ENCODE data around the gene NEK8.

The NEK8 gene

GRCh38 chr17:28728364-28729200, at the start of gene NEK8:
TSS of gene NEK8 (plus strand) at chr17:28728788. CDS start at chr17:28728814, 26 bp downstream.
- in situ Hi-C loops (cut with HindIII; ENCODE audit: low sequenced_read_pairs) = no loop called here

GRCh38 chr17:28682655-28683054, 45.9 kb upstream of the NEK8 start:
- in situ Hi-C loops (cut with HindIII; ENCODE audit: low sequenced_read_pairs) = no loop called here
- no peak for TF ChIP-seq CTCF (IDR thresholded peaks at IDR 0.05; ENCODE audit: low read depth, low read length)
- no peak for DNase-seq (ENCODE audit: low read depth, low spot score)
- H3K4me3 ChIP-seq (ENCODE audit: low read depth, low read length) = no peak overlapping the region

More at GRCh38 chr17:28728364-28729200, at the start of gene NEK8:
- no peak for TF ChIP-seq CTCF (IDR thresholded peaks at IDR 0.05; ENCODE audit: low read depth, low read length)
- H3K4me3 ChIP-seq (ENCODE audit: low read depth, low read length) = peak within 1 kb of the TSS; percentile 75
- DNase-seq (ENCODE audit: low read depth, low spot score) = peak; percentile 93

DNA sequence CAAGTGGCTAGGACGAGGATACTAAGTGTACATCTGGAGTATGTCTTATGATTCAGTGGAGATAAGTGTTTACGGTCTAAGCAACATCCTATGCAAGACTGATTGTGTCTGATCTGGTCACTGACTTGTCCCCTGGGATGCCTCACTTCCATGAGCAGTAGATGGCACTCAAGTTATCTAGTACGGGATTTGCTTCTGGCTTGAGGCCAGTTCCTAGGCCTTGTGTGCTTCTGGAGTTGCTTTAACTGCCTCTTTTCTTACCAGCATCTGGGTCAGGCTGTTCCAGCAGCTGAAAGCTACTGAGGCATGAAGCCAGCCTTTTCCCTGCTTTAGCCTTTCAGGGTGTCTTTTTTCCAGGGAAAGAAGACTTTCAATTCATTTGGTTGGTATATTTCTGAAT, 43.6 kb upstream of the NEK8 start:
- no peak for DNase-seq (ENCODE audit: low read depth, low spot score)
- in situ Hi-C loops (cut with HindIII; ENCODE audit: low sequenced_read_pairs) = no loop called here
- H3K4me3 ChIP-seq (ENCODE audit: low read depth, low read length) = no peak overlapping the region
- TF ChIP-seq CTCF (IDR thresholded peaks at IDR 0.05; ENCODE audit: low read depth, low read length) = peak; percentile 11

GRCh38 chr17:28685366-28685765, 43.2 kb upstream of the NEK8 start:
- in situ Hi-C loops (cut with HindIII; ENCODE audit: low sequenced_read_pairs) = no loop called here
- no peak for TF ChIP-seq CTCF (IDR thresholded peaks at IDR 0.05; ENCODE audit: low read depth, low read length)
- DNase-seq (ENCODE audit: low read depth, low spot score) = no peak
- no peak overlapping the region for H3K4me3 ChIP-seq (ENCODE audit: low read depth, low read length)

DNA sequence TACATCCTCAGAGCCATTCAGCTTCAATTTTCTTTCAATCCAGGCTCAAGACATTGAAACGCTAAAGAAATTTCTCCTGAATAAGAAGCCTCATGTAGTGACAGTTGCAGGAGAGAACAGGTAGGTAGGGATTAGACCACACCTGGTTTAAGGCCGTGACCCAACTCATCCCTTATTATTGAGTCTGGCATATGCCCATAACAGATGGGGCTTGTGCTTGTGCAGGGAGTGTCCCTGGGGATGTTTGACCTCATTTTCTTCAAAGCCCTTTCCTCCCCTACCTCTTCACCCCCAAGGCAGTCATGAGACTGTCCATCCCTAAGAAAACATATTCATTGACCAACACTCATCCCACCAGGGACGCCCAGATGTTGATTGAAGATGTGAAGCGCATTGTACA, 42.3 kb upstream of the NEK8 start:
- in situ Hi-C loops (cut with HindIII; ENCODE audit: low sequenced_read_pairs) = no loop called here
- TF ChIP-seq CTCF (IDR thresholded peaks at IDR 0.05; ENCODE audit: low read depth, low read length) = no peak
- DNase-seq (ENCODE audit: low read depth, low spot score) = no peak
- H3K4me3 ChIP-seq (ENCODE audit: low read depth, low read length) = no peak overlapping the region

GRCh38 chr17:28688481-28688880, 40.1 kb upstream of the NEK8 start:
- no peak for DNase-seq (ENCODE audit: low read depth, low spot score)
- no peak for TF ChIP-seq CTCF (IDR thresholded peaks at IDR 0.05; ENCODE audit: low read depth, low read length)
- in situ Hi-C loops (cut with HindIII; ENCODE audit: low sequenced_read_pairs) = no loop called here
- no peak overlapping the region for H3K4me3 ChIP-seq (ENCODE audit: low read depth, low read length)

Measured in astrocyte of the spinal cord (primary cell).